OCI-LY1 (cell line): ENCODE results near the gene TRAF3IP1.

ENCODE experiments used
- CTCF ChIP-seq: fragments of 200-600 bp; sonication (generic), shearing (Covaris generic); IDR thresholded peaks from 2 replicates; pipeline ENCODE4 v1.5.1; 2017; ENCODE audit warnings: mild to moderate bottlenecking, antibody characterized with exemption, low read length, moderate library complexity, mixed read lengths
- EZH2 ChIP-seq: fragments of 200-600 bp; sonication (generic), shearing (Covaris generic); IDR thresholded peaks from 2 replicates; pipeline ENCODE4 v1.8.0; 2017; ENCODE audit warnings: borderline replicate concordance, mixed run types, mild to moderate bottlenecking, antibody characterized with exemption, low read length, moderate library complexity, mixed read lengths

- TF ChIP-seq CTCF (no peak), EZH2 (no peak)
Observed at GRCh38 chr2:238420442-238420841, 100.1 kb downstream of the TRAF3IP1 start.
